Coronary artery (tissue), 2 donors: ENCODE measurements around the gene PLCH1.

ENCODE experiments used
- DNase-seq: peaks from one replicate; pipeline ENCODE4 v3.0.0-alpha.2; 2017; ENCODE audit warnings: low spot score
- H3K27ac ChIP-seq, 2 donors: fragments of 200-600 bp; sonication (generic); one replicate each; pipeline ENCODE4 v1.5.1; 2016 to 2019
- H3K4me3 ChIP-seq: fragments of 200-600 bp; sonication (generic); 2 replicates; pipeline ENCODE4 v1.5.1; 2016; ENCODE audit warnings: mild to moderate bottlenecking, moderate library complexity
- TF ChIP-seq, protein P1 (sequence below): fragments of 200-600 bp; sonication (generic); IDR thresholded peaks from one replicate; pipeline ENCODE4 v1.5.1; 2019; ENCODE audit warnings: antibody characterized with exemption

Gene PLCH1

GRCh38 chr3:155369244-155369643 is 375.6 kb downstream of the PLCH1 start:
- TF ChIP-seq, protein P1, sequence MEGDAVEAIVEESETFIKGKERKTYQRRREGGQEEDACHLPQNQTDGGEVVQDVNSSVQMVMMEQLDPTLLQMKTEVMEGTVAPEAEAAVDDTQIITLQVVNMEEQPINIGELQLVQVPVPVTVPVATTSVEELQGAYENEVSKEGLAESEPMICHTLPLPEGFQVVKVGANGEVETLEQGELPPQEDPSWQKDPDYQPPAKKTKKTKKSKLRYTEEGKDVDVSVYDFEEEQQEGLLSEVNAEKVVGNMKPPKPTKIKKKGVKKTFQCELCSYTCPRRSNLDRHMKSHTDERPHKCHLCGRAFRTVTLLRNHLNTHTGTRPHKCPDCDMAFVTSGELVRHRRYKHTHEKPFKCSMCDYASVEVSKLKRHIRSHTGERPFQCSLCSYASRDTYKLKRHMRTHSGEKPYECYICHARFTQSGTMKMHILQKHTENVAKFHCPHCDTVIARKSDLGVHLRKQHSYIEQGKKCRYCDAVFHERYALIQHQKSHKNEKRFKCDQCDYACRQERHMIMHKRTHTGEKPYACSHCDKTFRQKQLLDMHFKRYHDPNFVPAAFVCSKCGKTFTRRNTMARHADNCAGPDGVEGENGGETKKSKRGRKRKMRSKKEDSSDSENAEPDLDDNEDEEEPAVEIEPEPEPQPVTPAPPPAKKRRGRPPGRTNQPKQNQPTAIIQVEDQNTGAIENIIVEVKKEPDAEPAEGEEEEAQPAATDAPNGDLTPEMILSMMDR: no peak
- Histone ChIP-seq H3K4me3 (no peak overlapping the region), H3K27ac (no peak overlapping the region)
- DNase-seq: no peak

GRCh38 chr3:155368786-155369185 is 376.1 kb downstream of the PLCH1 start:
- H3K4me3 ChIP-seq: no peak overlapping the region
- no peak for DNase-seq
- peak overlapping the region in 1 of 2 donors; percentile 34 for H3K27ac ChIP-seq
- TF ChIP-seq, protein P1: no peak

DNA sequence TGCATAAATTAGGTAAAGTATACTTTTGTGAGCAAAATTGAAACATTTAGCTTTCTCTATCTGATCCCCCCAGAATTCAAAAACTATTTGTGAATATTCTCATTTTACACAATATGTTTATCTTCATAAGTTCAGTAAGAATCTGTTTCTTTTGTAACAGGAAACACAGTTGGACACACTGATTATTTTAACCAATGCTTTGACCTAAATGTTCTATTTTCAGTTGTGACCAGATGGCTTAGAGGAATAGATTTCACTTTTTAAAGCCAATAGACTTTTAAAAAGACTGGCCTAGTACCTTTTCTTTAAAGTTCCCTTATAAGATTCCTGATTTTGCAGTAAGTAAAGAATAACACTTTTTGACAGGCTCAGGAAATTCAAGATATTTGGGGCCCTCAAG is 377.4 kb downstream of the PLCH1 start:
- DNase-seq: no peak
- Histone ChIP-seq H3K4me3 (no peak overlapping the region), H3K27ac (no peak overlapping the region)
- TF ChIP-seq, protein P1: no peak

DNA sequence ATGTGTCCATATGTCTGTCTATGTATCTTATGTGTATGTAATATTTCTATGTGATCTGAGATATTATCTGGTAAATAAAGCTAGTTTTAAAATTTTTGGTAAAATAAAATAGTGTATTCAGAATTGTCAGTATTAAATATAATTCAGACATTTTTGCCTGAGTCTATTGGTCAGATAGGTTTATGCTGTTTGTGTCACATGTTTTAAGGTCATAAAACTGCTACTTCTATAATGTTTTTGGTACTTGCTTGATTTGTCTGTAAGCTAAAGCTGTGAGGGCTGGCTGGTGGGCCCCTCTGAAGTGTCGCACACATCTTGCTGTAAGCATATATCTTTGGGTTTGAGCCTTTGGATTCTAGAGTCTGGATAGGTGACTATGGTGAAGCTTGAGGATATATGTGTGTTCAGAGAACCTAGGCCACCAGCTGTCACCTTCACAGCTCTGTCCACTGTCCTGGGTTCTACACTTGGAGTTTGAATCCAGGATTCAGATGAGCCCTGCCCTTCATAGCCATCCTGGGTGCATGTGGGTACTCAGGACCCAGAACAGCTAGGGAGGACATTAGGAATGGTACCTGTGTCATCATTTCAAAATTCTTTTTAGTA is 379.6 kb downstream of the PLCH1 start:
- Histone ChIP-seq H3K4me3 (no peak overlapping the region), H3K27ac (no peak overlapping the region)
- DNase-seq: no peak
- TF ChIP-seq, protein P1: no peak

DNA sequence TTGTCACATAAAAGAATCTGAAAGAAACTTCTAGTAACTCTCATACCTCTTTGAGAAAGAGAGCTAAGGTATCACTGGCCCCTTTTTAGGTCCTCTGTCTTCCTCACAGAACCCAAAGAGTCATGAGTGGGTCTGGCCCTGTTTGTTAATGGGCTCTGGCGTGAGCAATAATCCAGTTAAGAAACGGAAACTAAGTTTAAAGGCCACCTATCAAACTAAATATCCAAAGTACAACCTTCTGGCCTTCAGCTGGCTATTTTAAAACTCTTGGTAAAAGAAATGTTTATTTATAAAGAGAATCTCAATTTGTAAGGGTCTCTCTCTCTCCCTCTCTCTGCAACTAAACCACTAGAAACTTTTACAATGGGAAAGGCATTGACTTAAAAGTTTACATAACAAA is 380.4 kb downstream of the PLCH1 start:
- H3K4me3 ChIP-seq: no peak overlapping the region
- TF ChIP-seq, protein P1: no peak
- no peak for DNase-seq
- H3K27ac ChIP-seq: no peak overlapping the region

DNA sequence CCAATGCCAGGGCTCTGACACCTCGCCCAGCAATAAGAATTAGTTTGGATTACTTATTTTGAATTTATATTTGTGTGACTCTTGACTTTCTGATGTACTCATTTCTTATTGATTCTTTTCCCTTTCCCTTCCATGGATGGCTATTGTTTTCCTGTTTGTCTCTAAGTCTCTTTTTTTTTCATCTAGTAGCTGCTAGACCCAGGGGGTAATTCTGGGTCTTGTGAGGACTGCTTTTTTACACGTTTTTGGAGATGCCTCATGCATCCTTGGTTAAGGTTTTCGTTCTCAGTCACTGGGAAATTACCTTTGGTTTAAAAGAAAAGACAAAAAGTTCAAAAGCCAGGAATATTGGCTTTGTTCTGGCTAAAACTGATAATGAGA is 381.2 kb downstream of the PLCH1 start:
- Histone ChIP-seq H3K4me3 (no peak overlapping the region), H3K27ac (no peak overlapping the region)
- TF ChIP-seq, protein P1: no peak
- no peak for DNase-seq

DNA sequence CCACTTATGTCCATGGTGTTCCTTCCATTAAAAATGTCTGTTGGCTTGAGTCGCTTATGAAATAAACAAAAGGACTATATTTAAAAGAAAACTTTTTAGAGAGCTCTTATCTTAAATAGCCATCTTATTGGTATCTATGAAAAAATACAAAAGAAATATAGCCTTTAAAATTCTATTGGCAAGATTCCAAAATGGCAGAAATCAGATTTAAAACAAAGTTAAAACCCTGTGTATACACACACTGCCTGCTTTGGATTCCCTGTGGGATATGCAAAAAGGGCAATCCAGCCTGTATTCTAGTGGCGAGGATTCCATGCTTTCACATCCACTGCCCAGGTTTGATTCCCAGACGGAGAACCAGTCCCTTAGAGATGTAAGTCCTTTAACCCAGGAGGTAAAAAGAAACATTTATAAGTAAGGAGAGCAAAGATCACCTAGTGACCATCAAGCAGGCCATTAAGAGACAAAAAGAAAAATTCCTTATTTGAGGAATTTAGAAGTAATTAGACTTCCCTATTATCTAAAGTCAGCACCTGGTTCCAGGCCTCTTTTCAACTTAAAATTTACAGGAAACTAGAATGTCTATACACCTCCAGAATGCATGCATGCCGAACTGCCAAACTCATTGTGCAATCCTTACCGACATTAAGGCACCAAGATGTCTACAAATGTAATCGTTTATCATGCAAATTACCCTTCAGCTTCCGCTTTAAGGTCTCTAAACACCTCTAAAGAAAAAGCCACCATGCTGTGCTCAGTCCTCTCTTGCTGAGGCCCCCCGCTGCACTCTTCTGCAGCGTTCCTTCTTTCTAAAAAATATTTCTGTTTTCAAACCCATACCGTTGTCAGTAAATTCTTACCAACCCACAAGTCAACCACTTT is 381.8 kb downstream of the PLCH1 start:
- Histone ChIP-seq H3K4me3 (no peak overlapping the region), H3K27ac (no peak overlapping the region)
- no peak for DNase-seq
- TF ChIP-seq, protein P1: no peak
